Inflammatory macrophage treated with lipopolysaccharide for 1 hour (primary cell): ENCODE results near the gene HNRNPC.
"Not testable (repeated sequence)": the region's sequence is repeated elsewhere in the genome, so short reads cannot be mapped to it uniquely, and the experiment has no call there.

Experiments used
- DNase-seq, 2 donors: peaks; one replicate each; pipeline ENCODE4 v3.0.0-alpha.2; 2020 to 2022

HNRNPC gene

GRCh38 chr14:21269252-21270046 is at the start of gene HNRNPC:
Gene HNRNPC, minus strand, starts transcription at chr14:21269442. Its CDS starts 35,249 bp downstream, at chr14:21234193.
- peak; percentile 100 for DNase-seq

- peak; percentile 54 to 55 for DNase-seq
Measured at GRCh38 chr14:21317398-21317797, 48.2 kb upstream of the HNRNPC start.

DNA sequence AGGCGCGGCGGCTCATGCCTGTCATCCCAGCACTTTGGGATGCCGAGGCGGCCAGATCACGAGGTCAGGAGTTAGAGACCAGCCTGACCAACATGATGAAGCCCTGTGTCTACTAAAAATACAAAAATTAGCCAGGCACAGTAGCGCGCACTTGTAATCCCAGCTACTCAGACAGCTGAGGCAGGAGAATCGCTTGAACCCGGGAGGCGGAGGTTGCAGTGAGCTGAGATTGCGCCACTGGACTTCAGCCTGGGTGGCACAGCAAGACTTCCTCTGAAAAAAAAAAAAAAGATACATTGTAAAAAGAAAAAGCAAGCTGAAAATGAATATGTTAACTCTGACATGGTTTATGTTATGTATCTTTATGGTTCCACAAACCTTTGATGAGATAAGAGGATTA is 44.3 kb upstream of the HNRNPC start:
- no peak for DNase-seq

DNA sequence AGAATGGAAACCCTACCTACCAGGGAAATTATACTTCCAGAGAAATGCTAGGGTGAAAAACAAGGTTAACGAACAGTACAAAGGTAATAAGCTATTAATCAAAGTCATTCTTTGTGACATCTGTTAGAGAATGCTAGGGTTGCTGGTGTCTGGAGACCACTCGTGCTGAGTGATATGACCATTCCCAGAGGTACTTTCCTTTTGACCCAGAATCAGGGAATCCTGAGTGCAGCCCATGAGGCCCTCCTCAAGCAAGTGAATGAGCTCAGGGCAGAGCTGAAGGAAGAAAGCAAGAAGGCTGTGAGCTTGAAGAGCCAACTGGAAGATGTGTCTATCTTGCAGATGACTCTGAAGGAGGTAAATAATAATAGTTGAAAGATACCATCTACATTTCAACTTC is 42.4 kb upstream of the HNRNPC start:
- no peak for DNase-seq

- DNase-seq: no peak
Measured at GRCh38 chr14:21309956-21310355, 40.7 kb upstream of the HNRNPC start.

DNA sequence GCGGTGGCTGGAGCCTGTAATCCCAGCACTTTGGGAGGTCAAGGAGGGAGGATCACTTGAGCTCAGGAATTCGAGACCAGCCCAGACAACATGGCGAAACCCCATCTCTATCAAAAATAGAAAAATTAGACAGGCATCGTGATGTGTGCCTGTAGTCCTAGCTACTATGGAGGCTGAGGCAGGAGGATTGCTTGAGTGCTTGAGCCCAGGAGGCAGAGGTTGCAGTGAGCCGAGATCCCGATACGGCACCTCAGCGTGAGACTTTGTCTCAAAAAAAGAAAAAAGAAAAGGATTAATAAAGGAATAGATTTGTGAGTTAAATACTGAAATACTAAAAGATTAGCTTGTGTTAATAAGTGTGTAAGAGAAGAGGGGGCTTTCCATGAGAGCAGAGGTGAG is 40.0 kb upstream of the HNRNPC start:
- DNase-seq: no peak

DNA sequence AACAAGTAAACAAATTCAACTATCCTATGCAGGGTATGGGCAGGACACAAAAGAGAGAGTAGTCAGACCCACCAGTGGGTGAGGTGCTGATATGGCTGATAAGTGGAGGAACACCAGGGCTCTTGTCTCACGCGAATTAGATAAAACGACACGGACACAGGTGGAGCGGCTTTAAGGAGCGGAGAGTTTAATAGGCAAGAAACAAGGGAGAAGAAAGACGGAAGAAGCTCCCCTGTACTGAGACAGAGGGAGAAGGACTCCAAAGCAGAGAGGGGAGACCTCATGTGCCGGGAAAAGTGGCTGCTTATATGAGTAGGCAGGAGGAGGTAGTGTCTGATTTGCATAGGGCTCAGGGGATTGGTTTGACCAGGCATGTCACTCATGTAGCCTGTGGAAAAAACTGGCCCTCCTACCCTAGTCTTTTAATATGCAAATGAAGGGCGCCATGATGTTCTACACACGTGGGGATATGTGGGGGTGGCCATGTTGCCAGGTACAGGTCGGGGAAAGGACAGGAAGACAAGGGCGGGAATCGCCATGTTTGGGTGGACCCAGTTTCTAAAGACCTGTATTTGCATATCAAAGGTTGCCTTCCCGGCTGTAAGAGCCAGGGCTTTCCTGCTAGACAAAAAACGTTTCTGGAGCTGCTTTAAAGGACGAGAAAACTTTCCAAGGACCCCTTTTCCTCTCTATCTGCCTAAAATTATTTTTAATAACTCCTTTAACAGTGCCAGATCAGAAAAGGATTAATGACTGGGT is 39.4 kb upstream of the HNRNPC start:
- peak; percentile 80 to 90 for DNase-seq

GRCh38 chr14:21308132-21308478 is 38.9 kb upstream of the HNRNPC start:
- no peak for DNase-seq

- no peak for DNase-seq
Measured at GRCh38 chr14:21307637-21308036, 38.4 kb upstream of the HNRNPC start.

DNA sequence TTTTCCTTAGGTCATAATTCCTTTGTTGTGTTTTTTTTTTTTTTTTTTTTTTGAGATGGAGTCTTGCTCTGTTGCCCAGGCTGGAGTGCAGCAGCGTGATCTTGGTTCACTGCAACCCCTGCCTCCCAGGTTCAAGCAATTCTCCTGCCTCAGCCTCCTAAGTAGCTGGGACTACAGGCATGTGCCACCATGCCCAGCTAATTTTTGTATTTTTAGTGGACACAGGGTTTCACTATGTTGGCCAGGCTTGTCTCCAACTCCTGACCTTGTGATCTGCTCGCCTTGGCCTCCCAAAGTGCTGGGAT is 33.5 kb upstream of the HNRNPC start:
- not testable (repeated sequence) for DNase-seq

GRCh38 chr14:21302013-21302835 is 33.0 kb upstream of the HNRNPC start:
- DNase-seq: no peak

DNA sequence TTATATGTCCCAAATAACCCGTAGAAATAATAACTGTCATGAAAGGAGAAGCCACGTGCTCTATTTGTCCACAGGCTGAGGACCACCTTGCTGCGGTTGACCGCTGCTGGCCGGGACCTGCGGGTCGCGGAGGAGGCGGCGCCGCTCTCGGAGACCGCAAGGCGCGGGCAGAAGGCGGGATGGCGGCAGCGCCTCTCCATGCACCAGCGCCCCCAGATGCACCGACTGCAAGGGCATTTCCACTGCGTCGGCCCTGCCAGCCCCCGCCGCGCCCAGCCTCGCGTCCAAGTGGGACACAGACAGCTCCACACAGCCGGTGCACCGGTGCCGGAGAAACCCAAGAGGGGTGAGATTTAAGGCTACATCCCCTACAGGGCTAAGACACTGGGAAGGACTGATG is 31.6 kb upstream of the HNRNPC start:
- DNase-seq: no peak

DNA sequence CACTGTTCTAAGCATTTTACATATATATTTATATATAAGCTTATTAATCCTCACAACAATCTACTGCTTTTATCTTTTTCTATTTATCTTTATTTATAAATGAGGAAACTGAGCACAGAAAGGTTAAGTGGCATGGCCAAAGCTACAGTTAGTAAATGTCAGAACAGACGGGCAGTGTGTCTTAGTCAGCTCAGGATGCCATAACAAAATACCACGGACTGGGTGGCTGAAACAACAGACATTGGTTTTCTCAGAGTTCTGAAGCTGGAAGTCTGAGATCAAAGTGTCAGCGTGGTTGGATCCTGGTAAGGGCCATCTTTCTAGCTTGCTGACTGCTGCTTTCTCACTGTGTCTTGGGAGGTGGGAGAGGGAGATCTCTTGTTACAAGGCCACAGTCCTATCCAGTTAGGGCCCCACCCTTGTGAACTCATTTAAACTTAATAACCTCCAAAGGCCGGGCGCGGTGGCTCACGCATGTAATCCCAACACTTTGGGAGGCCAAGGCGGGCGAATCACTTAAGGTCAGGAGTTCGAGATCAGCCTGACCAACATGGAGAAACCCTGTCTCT is 30.4 kb upstream of the HNRNPC start:
- DNase-seq: no peak

GRCh38 chr14:21298358-21298757 is 29.1 kb upstream of the HNRNPC start:
- no peak for DNase-seq

GRCh38 chr14:21294026-21294425 is 24.8 kb upstream of the HNRNPC start:
- DNase-seq: not testable (repeated sequence)

GRCh38 chr14:21287168-21287567 is 17.9 kb upstream of the HNRNPC start:
- no peak for DNase-seq

DNA sequence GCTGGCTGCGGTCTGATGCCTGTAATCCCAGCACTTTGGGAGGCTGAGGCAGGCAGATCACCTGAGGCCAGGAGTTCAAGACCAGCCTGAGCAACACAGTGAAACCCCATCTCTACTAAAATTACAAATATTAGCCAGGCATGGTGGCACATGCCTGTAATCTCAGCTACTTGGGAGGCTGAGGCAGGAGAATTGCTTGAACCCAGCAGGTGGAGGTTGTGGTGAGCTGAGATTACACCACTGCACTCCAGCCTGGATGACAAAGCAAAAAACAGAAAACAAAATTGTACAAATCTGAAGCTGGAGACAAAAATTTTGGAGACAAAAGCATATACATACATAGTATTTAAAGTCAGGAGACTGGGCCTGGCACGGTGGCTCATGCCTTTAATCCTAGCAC is 17.3 kb upstream of the HNRNPC start:
- DNase-seq: not testable (repeated sequence)

DNA sequence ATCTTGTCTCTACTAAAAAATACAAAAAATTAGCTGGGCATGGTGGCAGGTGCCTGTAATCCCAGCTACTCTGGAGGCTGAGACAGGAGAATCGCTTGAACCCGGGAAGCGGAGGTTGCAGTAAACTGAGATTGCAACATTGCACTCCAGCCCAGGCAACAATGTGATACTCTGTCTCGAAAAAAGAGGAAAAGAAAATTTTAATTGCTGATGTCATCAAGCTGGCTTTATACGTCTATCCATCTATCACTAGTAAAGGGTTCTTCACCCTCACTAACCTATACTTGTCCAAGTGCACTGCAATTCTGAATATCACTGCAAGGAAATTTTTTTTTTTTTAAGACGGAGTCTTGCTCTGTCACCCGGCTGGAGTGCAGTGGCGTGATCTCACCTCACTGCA is 12.7 kb upstream of the HNRNPC start:
- not testable (repeated sequence) for DNase-seq

DNA sequence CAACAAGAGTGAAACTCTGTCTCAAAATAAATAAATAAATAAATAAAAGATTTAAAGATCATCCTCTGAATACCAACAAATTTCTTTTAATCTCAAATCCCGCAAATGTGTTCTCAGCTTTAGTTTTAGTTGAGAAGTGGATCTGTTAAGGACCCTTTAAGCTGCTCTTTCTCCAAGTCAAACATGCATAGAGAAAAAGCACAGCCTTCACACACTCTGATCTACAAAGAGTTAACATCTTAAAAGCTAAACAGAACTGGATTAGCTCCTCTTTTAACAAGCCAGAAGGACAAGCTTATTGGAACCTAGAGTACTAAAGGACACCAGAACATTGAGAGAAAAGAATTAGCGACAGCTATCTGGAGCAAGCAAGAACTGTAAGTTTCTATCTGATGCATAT is 10.5 kb upstream of the HNRNPC start, which contains the start of gene RPGRIP1:
TSS of gene RPGRIP1 (plus strand) at position 301 of the 400 bp plus-strand sequence. CDS start 7,894 bp downstream, outside the sequence.
- DNase-seq: no peak

GRCh38 chr14:21278632-21279031 is 9.4 kb upstream of the HNRNPC start:
- peak; percentile 76 to 83 for DNase-seq

- no peak for DNase-seq
Measured at GRCh38 chr14:21275261-21275858, 6.1 kb upstream of the HNRNPC start.

GRCh38 chr14:21272661-21273060 is 3.4 kb upstream of the HNRNPC start:
- DNase-seq: not testable (repeated sequence)
